H1 (cell line): ENCODE measurements around the gene SIPA1L3. TPM values are rescaled to one million over a fixed set of nuclear protein-coding genes. Genes with fewer than 3 reads are reported as not detected.

ENCODE experiments used
- CTCF ChIA-PET: fragments of 300-600 bp; sonication (Branson Sonifier 250); formaldehyde crosslinking; loops from one replicate; lab custom pipeline; 2021; ENCODE audit not compliant: partially characterized antibody; lab: Charles Lee
- POLR2A ChIA-PET: fragments of 300-600 bp; sonication (Branson Sonifier 250); formaldehyde crosslinking; loops from one replicate; lab custom pipeline; 2021; ENCODE audit warnings: inconsistent platforms; ENCODE audit not compliant: partially characterized antibody; lab: Charles Lee
- DNase-seq, 2 experiments: peaks; one replicate each; pipeline versions ENCODE4 v3.0.0 to v3.0.0-alpha.2; 2010 to 2022; ENCODE audit warnings: low spot score in 2 of 2, low read depth in 1 of 2, mixed read lengths in 1 of 2
- FAIRE-seq: peaks from 2 replicates; lab custom pipeline; 2011; peaks lifted over from hg19 to GRCh38; lab: Jason Lieb, UNC
- H2AFZ ChIP-seq: 2 replicates; pipeline ENCODE4 v1.8.1; 2012; ENCODE audit warnings: low read length, inconsistent platforms
- H2AK5ac ChIP-seq: 2 replicates; pipeline ENCODE4 v1.6.1; 2013; ENCODE audit warnings: low read depth, low read length
- H2BK120ac ChIP-seq: replicated peaks from 2 replicates; pipeline ENCODE3; 2013; ENCODE audit warnings: low read depth, low read length, inconsistent platforms
- H2BK12ac ChIP-seq: 2 replicates; pipeline ENCODE4 v1.6.1; 2013; ENCODE audit warnings: low read depth, low read length
- H2BK15ac ChIP-seq: 2 replicates; pipeline ENCODE4 v1.6.1; 2013; ENCODE audit warnings: low read length
- H2BK20ac ChIP-seq: 2 replicates; pipeline ENCODE4 v1.6.1; 2013; ENCODE audit warnings: low read length
- H2BK5ac ChIP-seq: 2 replicates; pipeline ENCODE4 v1.6.1; 2013; ENCODE audit warnings: low read depth, low read length
- H3K14ac ChIP-seq: 2 replicates; pipeline ENCODE4 v1.6.1; 2013; ENCODE audit warnings: inconsistent platforms; ENCODE audit not compliant: insufficient read length
- H3K18ac ChIP-seq: 2 replicates; pipeline ENCODE4 v1.6.1; 2013; ENCODE audit warnings: low read length; ENCODE audit errors: extremely low read depth
- H3K23ac ChIP-seq: 2 replicates; pipeline ENCODE4 v1.6.1; 2013; ENCODE audit warnings: inconsistent platforms; ENCODE audit not compliant: insufficient read length
- H3K23me2 ChIP-seq: 2 replicates; pipeline ENCODE4 v1.6.1; 2013; ENCODE audit warnings: low read depth, low read length
- H3K27ac ChIP-seq: 2 replicates; pipeline ENCODE4 v1.6.1; 2011; ENCODE audit warnings: low read depth, low read length, inconsistent platforms
- H3K27me3 ChIP-seq, 4 experiments: replicated peaks in 1 of 4; 1 replicate in 1 of 4; 2 replicates in 3 of 4; pipeline versions ENCODE4 v1.6.1 to v1.8.1; 2011 to 2013; ENCODE audit warnings: low read length in 3 of 4, mild to moderate bottlenecking in 3 of 4, inconsistent platforms in 2 of 4, mixed read lengths in 2 of 4, moderate library complexity in 1 of 4; ENCODE audit not compliant: control insufficient read depth in 3 of 4, insufficient read depth in 3 of 4; ENCODE audit errors: extremely low read depth in 1 of 4
- H3K36me3 ChIP-seq, 4 experiments: 2 replicates each; pipeline versions ENCODE4 v1.6.1 to v1.8.1; 2011 to 2013; ENCODE audit warnings: mild to moderate bottlenecking in 4 of 4, low read length in 3 of 4, moderate library complexity in 2 of 4, control low read depth in 1 of 4, inconsistent platforms in 1 of 4; ENCODE audit not compliant: insufficient read depth in 4 of 4, control insufficient read depth in 2 of 4
- H3K4ac ChIP-seq: replicated peaks from 2 replicates; pipeline ENCODE3; 2013; ENCODE audit warnings: low read length, low read depth, mixed read lengths, inconsistent platforms; ENCODE audit not compliant: insufficient read length
- H3K4me1 ChIP-seq, 4 experiments: replicated peaks in 1 of 4; 1 replicate in 1 of 4; 2 replicates in 3 of 4; pipeline versions ENCODE4 v1.6.1 to v1.8.1; 2011 to 2013; ENCODE audit warnings: low read length in 3 of 4, inconsistent platforms in 2 of 4, mixed read lengths in 1 of 4; ENCODE audit not compliant: insufficient read depth in 4 of 4, control insufficient read depth in 3 of 4
- H3K4me2 ChIP-seq, 2 experiments: 2 replicates each; pipeline versions ENCODE4 v1.6.1 to v1.8.1; 2011 to 2013; ENCODE audit warnings: low read depth in 2 of 2, low read length in 2 of 2, control low read depth in 1 of 2, inconsistent platforms in 1 of 2, mild to moderate bottlenecking in 1 of 2; ENCODE audit not compliant: insufficient read depth in 1 of 2
- H3K4me3 ChIP-seq, 4 experiments: fragments of 200-600, 300-600 bp in 1 of 4; sonication (generic), shearing (Covaris generic), sonication (Bioruptor Twin) in 1 of 4; 2 replicates each; pipeline versions ENCODE4 v1.5.1 to v1.8.1; 2011 to 2016; ENCODE audit warnings: low read length in 4 of 4, low read depth in 3 of 4, control low read depth in 2 of 4, inconsistent platforms in 2 of 4, mild to moderate bottlenecking in 2 of 4, mixed read lengths in 1 of 4, moderate library complexity in 1 of 4; ENCODE audit not compliant: insufficient read depth in 2 of 4; ENCODE audit errors: extremely low read depth in 1 of 4
- H3K56ac ChIP-seq: replicated peaks from 2 replicates; pipeline ENCODE3; 2013; ENCODE audit warnings: low read depth, mild to moderate bottlenecking, mixed read lengths, low read length, inconsistent platforms; ENCODE audit not compliant: insufficient read length
- H3K79me1 ChIP-seq: 2 replicates; pipeline ENCODE4 v1.6.1; 2013; ENCODE audit warnings: low read depth, low read length, control low read depth
- H3K79me2 ChIP-seq, 2 experiments: 2 replicates each; pipeline versions ENCODE4 v1.6.1 to v1.8.1; 2012 to 2013; ENCODE audit warnings: low read length in 2 of 2, mild to moderate bottlenecking in 2 of 2, inconsistent platforms in 1 of 2; ENCODE audit not compliant: insufficient read depth in 2 of 2, control insufficient read depth in 1 of 2
- H3K9ac ChIP-seq, 4 experiments: replicated peaks in 1 of 4; 1 replicate in 1 of 4; 2 replicates in 3 of 4; pipeline versions ENCODE4 v1.6.1 to v1.8.1; 2011 to 2013; ENCODE audit warnings: low read depth in 3 of 4, low read length in 3 of 4, control low read depth in 2 of 4, mild to moderate bottlenecking in 2 of 4, moderate library complexity in 2 of 4, inconsistent platforms in 1 of 4; ENCODE audit errors: extremely low read depth in 1 of 4
- H3K9me3 ChIP-seq, 2 experiments: 2 replicates each; pipeline versions ENCODE4 v1.6.1 to v1.8.1; 2012 to 2013; ENCODE audit warnings: mild to moderate bottlenecking in 2 of 2, moderate library complexity in 2 of 2, control low read depth in 1 of 2, inconsistent platforms in 1 of 2, low read depth in 1 of 2, low read length in 1 of 2, mixed read lengths in 1 of 2; ENCODE audit not compliant: insufficient read depth in 2 of 2
- H4K20me1 ChIP-seq, 2 experiments: replicated peaks in 1 of 2; 2 replicates each; pipeline versions ENCODE3 to v1.8.1; 2011 to 2013; ENCODE audit warnings: inconsistent platforms in 2 of 2, low read length in 2 of 2, mild to moderate bottlenecking in 1 of 2; ENCODE audit not compliant: insufficient read depth in 2 of 2, control insufficient read depth in 1 of 2
- H4K5ac ChIP-seq: 2 replicates; pipeline ENCODE4 v1.6.1; 2013; ENCODE audit warnings: low read length, low read depth, mixed read lengths, inconsistent platforms; ENCODE audit not compliant: insufficient read length
- H4K8ac ChIP-seq: 2 replicates; pipeline ENCODE4 v1.8.0; 2013; ENCODE audit warnings: mild to moderate bottlenecking, moderate library complexity, low read length, inconsistent platforms; ENCODE audit not compliant: insufficient read depth; ENCODE audit errors: extremely low read depth
- H4K91ac ChIP-seq: replicated peaks from 2 replicates; pipeline ENCODE3; 2013; ENCODE audit warnings: low read length, mixed read lengths, inconsistent platforms; ENCODE audit not compliant: insufficient read length
- NRF1 ChIP-seq: IDR thresholded peaks from 2 replicates; pipeline ENCODE4 v1.6.1; 2011; ENCODE audit warnings: mild to moderate bottlenecking, low read depth, low read length, improper control_type of control experiment
- RAD21 ChIP-seq, 2 experiments: IDR thresholded peaks in 1 of 2; conservative IDR thresholded peaks in 1 of 2; 2 replicates each; pipeline ENCODE4 v1.6.1; 2011; ENCODE audit warnings: low read depth in 2 of 2, low read length in 2 of 2, improper control_type of control experiment in 1 of 2, inconsistent platforms in 1 of 2, mild to moderate bottlenecking in 1 of 2, moderate library complexity in 1 of 2
- WGBS, 2 experiments: shearing (Covaris generic) in 1 of 2; methylation state at CpG; one replicate each; pipeline versions ENCODE4 v1.1.6 to v1.1.7; 2013 to 2015; ENCODE audit warnings: low lambda C conversion rate in 2 of 2, mixed read lengths in 2 of 2, inconsistent platforms in 1 of 2, low coverage in 1 of 2, missing lambda C conversion rate in 1 of 2; ENCODE audit not compliant: insufficient replicate concordance in 2 of 2, insufficient coverage in 1 of 2, insufficient read length in 1 of 2; ENCODE audit errors: extremely low coverage in 1 of 2, missing lambda C conversion rate in 1 of 2; 5-methylcytosine and 5-hydroxymethylcytosine counted together
- polyA plus RNA-seq, 7 experiments: library from polyadenylated mRNA; depleted of rRNA in 3 of 7; stranded (reverse) in 5 of 7; unstranded in 2 of 7; fragments of >200 nt in 5 of 7; fragments of 200-250 nt in 2 of 7; gene quantifications; 1 replicate in 5 of 7; 2 replicates in 1 of 7; 4 replicates in 1 of 7; pipeline versions ENCODE4 v1.2.1 to v1.2.3, GENCODE V29; 2011 to 2013; ENCODE audit warnings: missing spikeins in 2 of 7, mixed read lengths in 2 of 7
- total RNA-seq: library from RNA; stranded (reverse); fragmentation: NEBNext Ultra II Directional; extraction: Animal tissue kit (Norgen Biotek cat#: 25700); gene quantifications from 2 replicates; pipeline ENCODE4 v1.2.1, GENCODE V29; 2021

The SIPA1L3 gene
- total and polyA plus RNA-seq, 2 of the 8 experiments (the other 6 are each of a cell fraction or from before 2014, with no cell fraction given), result 15.0 to 54.9 TPM

DNA sequence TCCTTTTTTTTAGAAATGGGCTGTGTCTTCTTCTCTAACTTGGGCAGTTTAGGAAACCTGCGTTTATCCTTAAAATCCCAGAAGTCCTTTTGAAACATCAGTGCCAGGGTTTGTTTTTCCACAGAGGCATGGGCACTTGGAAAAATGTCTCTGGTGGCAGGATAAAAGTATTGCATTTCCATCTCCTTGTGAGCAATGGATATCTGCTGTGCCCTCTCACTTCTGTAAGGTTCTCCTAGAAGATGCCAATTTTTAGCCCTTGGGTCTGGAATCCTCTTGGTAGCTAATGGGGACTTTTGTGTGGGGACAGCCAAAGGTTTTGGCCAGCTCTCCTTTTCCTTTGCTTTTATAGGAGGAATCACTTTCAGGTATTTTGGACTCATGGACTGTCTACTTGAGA, 21.6 kb upstream of the SIPA1L3 start:
- Histone ChIP-seq H2BK12ac (no peak overlapping the region), H3K79me1 (no peaks in the 10 kb centered on the region), H3K27ac (no peak overlapping the region), H4K20me1 (no peaks in the 10 kb centered on the region), H2BK120ac (no peak overlapping the region), H3K4me1 (no peaks in the 10 kb centered on the region), H2AFZ (no peak overlapping the region), H3K4me3 (no peak overlapping the region), H3K18ac (no peak overlapping the region), H3K23ac (no peak overlapping the region), H2AK5ac (no peak overlapping the region), H3K9me3 (peaks cover 3 to 4% of the 10 kb centered on the region in 2 experiments; a peak in 1 of 4 replicates), H4K5ac (no peak overlapping the region), H3K9ac (no peak overlapping the region), H4K8ac (no peak overlapping the region), H3K56ac (no peak overlapping the region), H3K14ac (no peak overlapping the region), H2BK20ac (no peak overlapping the region), H3K4ac (no peak overlapping the region), H2BK5ac (no peak overlapping the region), H4K91ac (no peak overlapping the region), H3K23me2 (no peaks in the 10 kb centered on the region), H2BK15ac (no peak overlapping the region)
- 72% methylated on average over 1 of the region's 1 CpG; no CpG with 5 or more reads in 1 of the 2 experiments for WGBS, 2 experiments
- FAIRE-seq, result no peak
- POLR2A ChIA-PET, result no interaction called here
- no peak for DNase-seq
- TF ChIP-seq RAD21 (IDR thresholded peaks at IDR 0.05 in 1 of 2, conservative IDR thresholded peaks at IDR 0.05 in 1 of 2; ENCODE audit: low read depth in 2 of 2, low read length in 2 of 2), result 0 out of 4 replicates have a peak, but pooled peaks of 1 of the 2 experiments have one; percentile 1
- TF ChIP-seq NRF1, result no peak
- TF ChIP-seq, all 59 proteins: peak for 1
- Histone ChIP-seq H3K79me2 (no peaks in the 10 kb centered on the region), H3K36me3 (no peaks in the 10 kb centered on the region), H3K27me3 (peaks cover 0 to 3% (median under 1%) of the 10 kb centered on the region in 4 experiments; a peak in 2 of 7 replicates), H3K4me2 (no peak overlapping the region)
- CTCF ChIA-PET, result interaction anchor here (1.0 to 1.5 kb wide), 6 partner anchors 10 to 257 kb away, joined by 3 to 4 read pairs (median 4); partner anchors contain the start of gene ZNF607
